Right kidney (tissue), 1 donor: ENCODE results near the gene RPP25.
"Not testable (repeated sequence)": the region's sequence is repeated elsewhere in the genome, so short reads cannot be mapped to it uniquely, and the experiment has no call there.

Experiments
- DNase-seq: peaks from one replicate; pipeline ENCODE4 v3.0.0-alpha.2; 2016

RPP25 gene

DNA sequence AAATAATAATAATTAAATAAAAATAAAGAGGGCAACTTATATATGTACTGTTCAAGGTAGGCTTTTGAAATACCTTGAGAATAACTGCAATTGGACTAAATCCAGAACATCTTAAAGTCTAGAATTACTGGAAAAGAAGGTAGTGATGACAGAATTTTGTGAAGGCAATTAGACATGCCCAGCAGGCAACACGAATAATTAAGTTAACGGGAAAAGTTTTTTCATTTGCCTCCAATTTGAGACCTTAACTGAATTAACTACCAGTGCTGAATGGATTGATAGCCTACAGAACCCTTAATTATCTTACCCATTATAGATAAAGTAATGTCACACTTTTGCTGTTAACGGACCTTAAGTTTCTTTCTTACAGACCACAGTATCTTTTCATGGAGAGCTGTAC lies 32.0 kb downstream of the RPP25 start:
- DNase-seq: no peak

DNA sequence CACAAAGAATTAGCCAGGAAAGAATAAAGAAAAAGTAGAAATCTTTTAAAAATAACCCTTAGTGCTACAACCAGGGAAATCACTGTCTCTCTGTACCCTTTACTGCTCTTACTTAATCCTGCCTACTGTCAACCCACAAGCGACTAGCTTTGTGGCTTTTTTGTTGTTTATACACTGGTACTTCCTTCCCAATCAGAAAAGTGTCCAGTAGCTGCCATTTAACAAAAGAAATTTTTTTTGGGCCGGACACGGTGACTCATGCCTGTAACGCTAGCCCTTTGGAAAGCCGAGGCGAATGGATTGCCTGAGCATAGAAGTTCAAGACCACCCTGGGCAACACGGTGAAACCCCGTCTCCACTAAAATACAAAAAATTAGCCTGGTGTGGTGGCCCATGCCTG lies 36.1 kb downstream of the RPP25 start:
- no peak for DNase-seq

DNA sequence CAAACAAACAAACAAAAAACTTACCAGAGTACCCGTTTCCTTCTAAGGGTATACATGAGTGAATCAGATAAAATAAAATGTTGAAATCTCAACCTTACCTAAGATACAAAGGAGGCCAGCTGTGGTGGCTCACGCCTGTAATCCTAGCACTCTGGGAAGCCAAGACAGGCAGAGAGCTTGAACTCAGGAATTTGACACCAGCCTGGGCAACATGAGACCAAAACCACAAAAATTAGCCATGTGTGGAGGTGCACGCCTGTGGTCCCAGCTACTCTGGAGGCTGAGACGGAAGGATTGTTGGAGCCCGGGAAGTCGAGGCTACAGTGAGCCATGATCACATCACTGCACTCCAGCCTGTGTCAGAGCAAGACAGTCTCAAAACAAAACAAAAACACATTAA lies 38.9 kb downstream of the RPP25 start:
- no peak for DNase-seq

DNA sequence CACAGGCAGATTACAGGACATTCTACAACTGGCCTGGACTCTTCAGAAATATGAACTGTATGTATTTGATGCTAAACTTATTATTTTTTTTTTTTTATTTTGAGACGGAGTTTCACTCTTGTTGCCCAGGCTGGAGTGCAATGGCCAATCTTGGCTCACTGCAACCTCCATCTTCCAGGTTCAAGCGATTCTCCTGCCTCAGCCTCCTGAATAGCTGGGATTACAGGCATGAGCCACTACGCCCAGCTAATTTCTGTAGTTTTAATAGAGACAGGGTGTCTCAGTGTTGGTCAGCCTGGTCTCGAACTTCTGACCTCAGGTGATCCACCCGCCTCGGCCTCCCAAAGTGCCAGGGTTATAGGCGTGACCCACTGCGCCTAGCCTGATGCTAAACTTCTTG lies 42.8 kb downstream of the RPP25 start:
- DNase-seq: not testable (repeated sequence)

DNA sequence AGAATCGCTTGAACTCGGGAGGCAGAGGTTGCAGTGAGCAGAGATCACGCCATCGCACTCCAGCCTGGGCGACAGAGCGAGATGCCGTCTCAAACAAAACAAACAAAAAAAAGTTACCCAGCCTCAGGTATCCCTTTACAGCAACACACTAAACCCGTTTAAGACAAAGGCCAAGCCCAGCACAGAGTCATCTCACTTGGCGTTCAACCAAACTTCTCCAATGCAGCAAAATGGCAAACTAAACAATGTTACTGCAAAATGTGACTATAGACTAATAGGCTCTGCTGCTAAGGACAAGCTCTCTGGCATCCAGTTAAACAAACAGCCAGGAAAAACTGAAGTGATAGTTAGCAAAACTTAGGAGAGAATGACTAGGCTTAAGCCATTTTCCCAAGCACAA lies 43.5 kb downstream of the RPP25 start:
- DNase-seq: no peak

DNA sequence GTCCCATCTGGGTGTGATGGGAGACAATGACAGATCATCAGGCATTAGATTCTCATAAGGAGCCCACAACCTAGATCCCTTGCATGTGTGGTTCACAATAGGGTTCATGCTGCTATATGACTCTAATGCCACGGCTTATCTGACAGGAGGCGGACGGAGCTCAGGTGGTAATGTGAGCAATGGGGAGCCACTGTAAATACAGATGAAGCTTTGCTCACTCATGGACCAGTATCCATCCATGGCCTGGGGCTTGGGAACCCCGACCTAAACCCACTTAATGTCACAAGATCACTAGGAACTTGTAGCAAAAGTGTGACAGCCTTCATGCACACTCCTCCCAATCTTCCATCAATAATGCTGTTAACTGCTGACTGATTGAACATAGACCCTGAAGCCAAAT lies 47.9 kb downstream of the RPP25 start:
- no peak for DNase-seq

DNA sequence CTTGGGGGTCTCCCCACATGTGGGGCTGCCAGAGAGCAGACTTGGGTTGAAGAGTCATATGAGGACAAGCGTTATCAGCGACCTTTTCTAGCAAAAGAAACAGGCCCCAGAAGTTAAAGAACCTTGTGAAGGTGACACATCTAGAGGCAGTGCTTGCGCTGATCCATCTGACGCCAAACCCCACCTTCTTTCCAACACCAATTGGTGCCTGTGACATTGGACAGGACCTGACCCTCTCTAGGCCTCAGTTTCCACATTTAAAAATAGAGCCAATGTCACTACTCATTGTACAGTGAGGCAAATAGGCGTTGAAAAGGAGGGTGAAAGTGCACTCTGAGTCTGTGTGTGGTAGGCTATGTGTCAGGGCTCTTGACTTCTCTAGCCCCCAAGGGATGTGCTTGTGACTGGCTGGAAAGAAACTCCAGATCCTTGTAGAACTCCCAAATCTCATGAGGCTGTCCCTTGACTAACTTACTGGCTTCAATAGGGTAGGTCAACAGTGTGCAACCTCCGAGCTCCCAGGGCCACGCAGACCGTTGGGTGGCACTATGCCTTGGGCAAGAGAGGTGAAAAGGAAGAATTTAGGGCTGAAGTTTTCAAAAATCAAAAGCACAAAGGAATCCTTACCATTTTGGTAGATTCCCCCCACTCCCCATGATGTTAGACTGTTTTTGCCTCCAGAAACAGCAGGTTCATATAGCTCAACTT lies 49.3 kb downstream of the RPP25 start:
- no peak for DNase-seq

DNA sequence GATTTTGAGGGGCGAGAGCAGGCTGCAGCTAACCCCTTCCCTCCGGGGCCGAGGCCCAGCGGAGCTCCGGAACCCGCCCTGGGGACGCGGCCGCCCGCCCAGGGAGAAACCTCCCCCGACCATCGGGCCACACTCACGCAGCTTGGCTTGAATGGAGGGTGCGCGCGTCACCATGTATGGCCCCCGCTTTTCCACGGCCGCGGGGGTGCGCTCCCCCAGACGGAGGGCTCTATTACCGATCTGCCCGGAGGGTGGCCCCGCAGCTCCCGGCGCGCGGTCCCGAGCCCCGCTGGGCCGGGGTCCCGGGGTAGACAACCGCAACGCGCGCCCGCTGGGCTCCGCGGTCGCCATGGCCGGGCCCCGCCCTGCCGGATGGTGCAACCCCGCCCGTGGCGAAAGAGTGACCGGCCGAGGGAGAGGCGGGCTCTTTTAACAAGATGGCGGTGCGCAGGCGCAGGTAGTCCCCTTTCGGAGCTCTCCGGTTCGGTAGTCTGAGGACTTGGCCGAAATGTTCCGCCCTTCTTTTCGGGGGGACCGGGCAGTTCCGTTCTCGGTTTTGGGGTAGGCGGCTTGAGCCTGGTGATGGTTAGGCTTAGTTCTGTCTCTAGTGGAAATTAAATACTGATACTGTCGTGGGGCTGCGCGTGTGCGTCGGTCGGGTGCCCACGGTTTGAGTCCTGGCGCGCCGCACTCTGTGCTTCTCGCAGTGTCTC lies 50.0 kb downstream of the RPP25 start, which contains the start of gene FAM219B:
FAM219B (minus strand) TSS at position 402 of the 713 bp plus-strand sequence; CDS start at position 351, 51 bp downstream.
- peak; percentile 95 for DNase-seq

DNA sequence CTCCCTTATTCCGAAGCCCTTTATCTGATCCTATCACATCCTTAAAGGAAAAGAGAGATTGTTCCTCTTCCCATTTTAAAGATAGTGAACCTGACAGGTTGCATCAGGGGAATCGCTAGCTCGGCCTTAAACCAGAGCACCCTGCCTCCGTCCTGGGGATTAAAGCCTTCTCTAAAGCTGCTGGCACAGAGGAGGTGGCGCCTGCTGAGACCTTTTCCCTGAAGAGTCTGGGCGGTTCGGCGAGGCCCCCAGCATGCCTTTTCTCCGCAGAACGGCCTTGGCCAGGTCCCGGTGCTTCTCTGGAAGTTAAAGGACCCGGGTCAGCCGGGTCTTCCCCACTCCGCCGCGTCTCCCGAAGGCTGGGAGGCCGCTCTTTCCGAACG lies 50.5 kb downstream of the RPP25 start:
- no peak for DNase-seq
